Right renal cortex interstitium (tissue), 3 donors: ENCODE results near the gene IL21. TPM values are rescaled to one million over a fixed set of nuclear protein-coding genes. Genes with fewer than 3 reads are reported as not detected.

Experiments used
- DNase-seq, 3 donors: peaks; one replicate each; pipeline ENCODE4 v3.0.0-alpha.2; 2013; ENCODE audit warnings: low read depth in 3 of 3, low spot score in 2 of 3
- polyA plus RNA-seq, 3 donors: library from polyadenylated mRNA; unstranded; fragments of 120-200 nt; gene quantifications; one replicate each; pipeline ENCODE4 v1.2.1, GENCODE V29; 2013; ENCODE audit not compliant: insufficient read length in 3 of 3

Gene IL21
- polyA plus RNA-seq, 3 donors = not detected

GRCh38 chr4:122635205-122635604, 14.3 kb upstream of the IL21 start:
- DNase-seq = no peak

- DNase-seq = no peak
Observed at GRCh38 chr4:122633211-122633610, 12.3 kb upstream of the IL21 start.

- DNase-seq = no peak
Observed at GRCh38 chr4:122632396-122633143, 11.7 kb upstream of the IL21 start.

- no peak for DNase-seq
Observed at GRCh38 chr4:122625156-122625555, 4.3 kb upstream of the IL21 start.

- DNase-seq = no peak
Observed at GRCh38 chr4:122624205-122624604, 3.3 kb upstream of the IL21 start.

GRCh38 chr4:122623637-122624166, 2.8 kb upstream of the IL21 start:
- DNase-seq = no peak

GRCh38 chr4:122622400-122622799, 1.5 kb upstream of the IL21 start:
- no peak for DNase-seq

- DNase-seq = no peak
Observed at GRCh38 chr4:122619611-122620010, 1.3 kb downstream of the IL21 start.

- DNase-seq = no peak
Observed at GRCh38 chr4:122617597-122618593, 3.0 kb downstream of the IL21 start.

GRCh38 chr4:122616915-122617596, 3.8 kb downstream of the IL21 start:
- no peak for DNase-seq

- DNase-seq = no peak
Observed at GRCh38 chr4:122614621-122615020, 6.2 kb downstream of the IL21 start.

GRCh38 chr4:122612540-122612939, 8.3 kb downstream of the IL21 start:
- no peak for DNase-seq

- no peak for DNase-seq
Observed at GRCh38 chr4:122606364-122607043, 14.4 kb downstream of the IL21 start.

GRCh38 chr4:122604146-122604545, 16.7 kb downstream of the IL21 start:
- no peak for DNase-seq

- no peak for DNase-seq
Observed at GRCh38 chr4:122603156-122603574, 17.7 kb downstream of the IL21 start.

GRCh38 chr4:122602277-122603142, 18.4 kb downstream of the IL21 start:
- peak in 1 of 3 donors; percentile 8 for DNase-seq

GRCh38 chr4:122591196-122591595, 29.7 kb downstream of the IL21 start:
- DNase-seq = no peak

- DNase-seq = no peak
Observed at GRCh38 chr4:122588453-122589238, 32.2 kb downstream of the IL21 start.
